ENCODE data around the gene RADIL.

- no peak for TF ChIP-seq CTCF (IDR thresholded peaks at IDR 0.05; ENCODE audit: insufficient read depth, low read depth, low read length)
- no peak for TF ChIP-seq EZH2 (IDR thresholded peaks at IDR 0.05; ENCODE audit: insufficient read depth, low read length)
Observed at GRCh38 chr7:4766666-4767519, 116.6 kb downstream of the RADIL start.
